HUDEP-2 (cell line): Measurements from ENCODE around the gene SEMA6A.
A peak's percentile ranks its signal among the peaks of the same experiment; 100 is the strongest.

Experiments
- DNase-seq, 76 experiments: peaks; one replicate each; lab custom pipeline; 2025; ENCODE audit not compliant: unreplicated experiment in 76 of 76; lab: John Stamatoyannopoulos, UW

The SEMA6A gene

DNA sequence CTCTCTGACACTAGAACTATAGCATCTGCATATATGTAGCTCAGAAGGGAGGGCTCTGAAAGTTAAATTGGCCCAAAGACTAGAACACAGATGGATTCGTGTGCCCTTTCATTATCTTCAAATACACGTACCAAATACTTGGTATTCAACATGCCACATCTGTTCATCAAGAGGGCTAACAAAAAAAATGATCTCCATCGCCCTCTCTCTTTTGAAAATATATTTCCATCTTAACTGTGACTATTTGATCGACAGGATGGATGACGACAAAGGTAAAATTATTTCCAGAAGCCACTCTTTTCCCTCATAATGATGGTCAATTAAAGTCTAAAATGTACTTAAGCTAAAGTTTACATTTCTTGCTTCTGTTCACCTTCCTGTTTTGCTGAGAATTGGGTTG, 77.0 kb downstream of the SEMA6A start:
- no peak for DNase-seq

DNA sequence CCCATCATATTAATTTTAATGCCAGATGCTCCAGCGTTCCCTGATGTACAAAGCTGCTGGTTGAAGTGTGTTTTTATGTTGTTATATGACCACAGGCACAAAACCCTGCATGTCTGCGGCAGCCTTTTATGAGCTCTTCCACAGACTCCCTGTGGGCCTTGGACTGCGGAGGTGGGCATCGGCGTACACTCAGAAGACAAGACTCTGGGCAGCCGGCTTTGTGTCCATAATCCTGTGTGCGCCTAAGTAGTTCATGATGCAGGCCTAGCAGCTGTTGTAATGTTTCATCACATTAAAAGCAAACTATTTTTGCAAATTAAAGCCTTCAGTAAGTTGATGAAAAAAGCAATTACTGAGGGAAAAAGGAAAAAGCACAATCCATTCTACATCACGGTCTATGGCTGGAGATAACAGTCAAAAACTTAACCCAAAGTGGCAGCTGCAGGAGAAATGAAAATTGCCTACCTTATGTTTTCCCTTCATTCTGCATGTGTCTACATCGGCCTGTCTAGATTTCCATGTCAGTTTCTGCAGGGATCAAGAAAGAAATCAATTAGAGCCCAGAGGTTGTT, 78.8 kb downstream of the SEMA6A start:
- no peak for DNase-seq

DNA sequence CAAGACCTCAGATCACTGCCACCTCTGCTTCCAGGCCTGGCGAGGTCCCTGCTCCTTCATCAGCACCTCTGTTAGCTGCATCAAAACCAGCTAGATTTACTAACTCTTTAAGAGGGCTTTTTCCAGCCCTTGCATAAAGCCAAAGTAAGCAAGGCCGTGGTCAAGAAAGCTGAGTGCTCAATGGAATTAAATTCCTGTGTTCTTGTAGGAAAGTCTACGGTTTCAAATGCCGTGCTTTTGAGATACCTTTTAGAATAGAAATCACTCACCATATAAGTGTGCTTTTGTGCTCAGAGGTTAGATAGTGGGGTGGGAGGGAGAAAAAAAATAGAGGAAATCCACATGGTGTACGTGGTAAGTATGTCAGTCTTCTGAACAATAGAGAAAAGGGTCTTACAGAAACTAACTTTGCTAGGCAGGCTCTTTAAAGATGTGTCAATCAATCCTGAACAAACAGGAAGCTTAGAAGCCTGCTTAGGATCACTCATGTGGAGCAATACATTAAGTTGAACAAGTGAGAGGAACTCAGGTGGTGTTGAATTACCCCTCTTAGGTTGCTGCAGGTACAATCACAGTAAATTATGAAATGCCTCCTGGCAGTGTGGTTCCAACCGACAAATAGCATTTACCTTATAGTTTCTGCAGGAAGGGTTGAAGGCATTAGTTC, 79.7 kb downstream of the SEMA6A start:
- DNase-seq, result no peak

DNA sequence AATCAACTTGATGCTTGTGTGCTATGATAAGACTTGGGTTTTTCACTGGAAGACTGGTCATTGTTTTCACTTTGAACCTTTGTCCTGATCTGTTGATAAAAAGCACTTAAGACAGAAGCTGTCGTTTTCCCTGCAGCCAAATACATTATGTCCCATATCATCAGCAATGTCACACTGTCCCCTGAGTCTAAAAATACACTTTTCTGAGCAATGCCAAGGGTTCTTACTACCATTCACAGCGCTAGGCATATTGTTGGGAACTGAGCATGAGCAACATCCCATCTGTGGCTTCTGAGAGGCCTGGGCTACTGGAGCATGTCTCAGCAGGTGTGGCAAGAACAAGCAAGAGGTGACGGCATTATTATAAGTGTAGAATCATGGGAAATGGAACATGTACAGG, 81.8 kb downstream of the SEMA6A start:
- peak in 5 of 76 experiments; percentile 3 to 24 (median 5) for DNase-seq

DNA sequence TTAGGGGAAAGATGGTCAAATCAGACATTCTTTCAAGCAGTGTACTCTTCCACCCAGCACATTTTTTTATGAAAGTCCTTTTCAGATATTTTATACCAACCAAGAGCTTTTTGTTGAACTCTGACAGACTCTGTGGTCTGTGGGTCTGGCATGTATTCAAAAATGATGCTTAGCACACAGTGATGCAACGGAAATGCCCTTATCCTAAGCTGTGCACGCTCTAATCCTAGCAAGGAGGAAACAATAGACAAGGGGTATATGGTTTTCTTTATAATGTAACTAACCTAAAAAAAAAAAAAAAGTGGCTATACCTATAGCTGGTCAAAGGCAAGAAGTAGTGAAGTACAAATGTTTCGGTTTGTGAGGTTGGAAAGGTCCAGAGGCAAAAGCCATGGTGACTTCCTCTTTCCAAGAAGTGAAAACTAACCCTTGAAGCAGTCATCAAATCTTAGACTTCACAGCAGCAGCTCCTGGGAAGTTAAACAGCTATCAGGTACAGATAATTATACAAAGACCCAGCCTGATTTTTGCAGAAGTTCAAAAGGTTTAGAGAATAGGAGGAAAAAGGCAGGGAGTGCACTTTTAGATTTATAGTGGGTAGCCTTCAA, 82.5 kb downstream of the SEMA6A start:
- peak in 42 of 76 experiments; percentile 1 to 79 (median 40) for DNase-seq

DNA sequence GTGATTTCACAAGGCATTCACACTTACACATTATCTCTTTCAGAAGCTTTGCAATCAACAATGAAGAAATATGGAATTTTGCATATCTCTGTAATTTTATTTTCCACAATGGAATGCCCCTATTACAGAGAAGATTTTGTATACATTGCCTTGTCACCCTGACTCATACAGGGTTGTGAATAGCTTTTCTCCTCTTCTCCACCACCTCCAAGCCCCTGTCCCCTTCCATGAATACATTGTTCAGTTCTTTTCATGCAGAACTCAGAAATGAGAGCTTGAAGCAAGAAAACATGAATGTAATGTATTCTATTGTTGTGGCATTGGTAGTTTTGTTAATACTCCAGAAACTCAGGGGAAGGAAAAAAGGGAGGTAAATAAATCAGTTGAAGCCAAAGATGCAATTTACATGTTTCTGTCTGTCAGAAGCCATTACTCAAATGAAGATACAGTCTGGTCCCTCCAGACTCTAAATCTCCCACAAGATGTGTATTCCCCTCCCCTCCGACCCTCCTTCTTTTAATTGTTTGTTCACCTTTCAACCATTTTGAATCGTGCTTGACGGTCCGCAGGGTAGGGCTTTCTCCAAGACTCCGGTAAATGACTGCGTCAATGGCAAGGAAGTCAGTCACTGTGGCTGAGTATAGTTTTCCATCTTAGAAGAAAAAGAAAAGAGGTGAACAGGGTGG, 86.1 kb downstream of the SEMA6A start:
- DNase-seq, result no peak

DNA sequence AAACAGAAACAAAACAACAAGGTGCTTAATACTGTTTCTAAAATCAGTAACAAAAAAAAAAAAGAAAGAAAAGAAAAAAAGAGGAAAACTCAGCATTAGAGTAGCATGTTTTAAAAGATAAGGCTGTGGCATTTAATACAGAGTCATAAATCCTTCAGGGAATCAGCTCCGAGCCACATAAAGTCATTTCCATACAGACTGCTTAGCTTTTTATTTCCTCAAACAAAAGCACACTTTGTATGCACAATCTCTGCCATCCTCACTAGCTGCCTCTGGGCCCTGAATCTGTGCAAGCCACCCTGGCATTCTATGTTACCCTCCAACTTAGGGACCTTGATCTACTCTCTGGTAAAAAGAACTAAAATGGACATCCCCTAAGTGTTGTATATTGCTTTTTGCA, 87.6 kb downstream of the SEMA6A start:
- no peak for DNase-seq

DNA sequence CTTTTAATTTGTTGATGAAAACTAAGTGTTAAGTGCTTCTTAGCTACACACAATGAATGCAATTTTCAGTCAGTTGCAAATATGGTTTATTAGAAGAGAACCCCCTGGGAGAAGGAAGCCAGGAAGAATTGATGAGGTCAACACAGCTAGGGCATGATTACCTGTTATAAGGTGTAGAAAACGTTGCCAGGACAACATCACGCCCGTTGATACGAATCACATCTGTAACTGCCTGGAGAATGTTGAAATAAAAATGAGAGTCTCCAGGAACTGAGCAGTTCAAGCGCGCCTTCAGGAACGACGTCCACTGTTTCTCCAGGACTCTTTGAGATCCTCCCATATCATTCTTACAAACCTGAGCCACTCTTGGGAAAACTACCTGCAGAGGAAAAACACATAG, 88.0 kb downstream of the SEMA6A start:
- DNase-seq, result no peak

DNA sequence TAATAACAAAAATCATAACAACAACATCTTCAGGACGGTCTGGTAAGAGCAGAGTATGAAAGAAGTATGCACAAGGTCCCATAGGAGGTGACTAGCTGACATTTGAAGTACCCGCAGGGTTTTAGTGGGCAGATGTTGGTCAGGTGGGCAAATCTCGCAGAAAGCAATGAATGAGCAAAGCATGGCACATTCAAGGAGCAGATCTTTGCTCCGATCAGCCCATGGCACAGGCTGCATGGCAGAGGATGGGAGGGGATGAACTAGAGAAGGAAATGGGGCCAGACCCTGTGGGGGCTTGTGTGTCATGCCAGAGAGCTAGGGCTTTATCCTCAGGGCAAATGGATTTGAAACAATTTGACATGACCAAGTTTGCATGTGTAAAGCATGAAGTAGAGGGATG, 90.0 kb downstream of the SEMA6A start:
- no peak for DNase-seq

DNA sequence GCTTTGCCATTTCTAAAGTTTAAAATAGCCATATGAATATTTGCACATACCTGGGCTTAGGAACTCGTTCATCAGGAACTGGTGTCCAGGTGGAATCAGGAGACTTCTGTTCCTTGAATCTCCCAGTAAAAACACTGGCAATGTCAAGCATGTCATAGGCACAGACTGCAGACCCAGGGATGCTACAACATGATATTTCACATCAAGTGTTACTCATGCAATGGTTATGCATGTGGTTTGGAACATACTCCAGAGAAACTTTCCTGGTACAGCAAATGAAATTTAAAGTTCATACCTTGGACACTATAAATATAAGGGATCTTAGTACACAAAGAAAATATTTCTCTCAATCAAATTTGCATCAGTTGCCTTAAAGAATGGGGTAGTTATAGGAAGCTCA, 92.2 kb downstream of the SEMA6A start:
- DNase-seq, result no peak

DNA sequence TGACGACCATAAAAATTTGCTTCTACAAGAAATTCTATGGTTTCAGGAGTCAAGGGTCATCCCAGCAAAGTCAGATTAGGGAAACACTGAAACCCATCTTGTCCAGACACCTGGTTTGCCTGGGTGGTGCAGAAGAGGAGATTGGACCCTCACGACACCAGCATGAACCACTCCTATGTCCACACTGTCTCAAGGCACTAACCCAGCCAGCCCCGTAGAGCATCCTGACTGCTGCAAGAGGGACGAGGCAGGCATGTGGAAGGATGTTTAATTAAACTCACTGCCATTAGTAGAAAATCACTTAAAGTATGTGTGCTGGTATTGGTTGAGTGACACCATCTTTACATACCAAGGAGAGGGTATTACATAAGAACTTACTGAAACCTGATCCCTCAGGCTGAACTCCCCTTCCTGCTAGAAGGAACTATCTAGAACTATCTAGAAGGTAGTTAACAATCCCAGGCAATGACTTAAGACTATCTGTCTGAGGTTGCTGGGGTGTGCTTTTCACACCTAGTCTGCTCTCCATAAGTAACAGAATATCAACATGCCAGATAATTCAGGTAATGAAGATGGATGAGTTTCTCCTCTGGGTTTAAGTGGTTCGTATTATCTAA, 93.6 kb downstream of the SEMA6A start:
- DNase-seq, result no peak

DNA sequence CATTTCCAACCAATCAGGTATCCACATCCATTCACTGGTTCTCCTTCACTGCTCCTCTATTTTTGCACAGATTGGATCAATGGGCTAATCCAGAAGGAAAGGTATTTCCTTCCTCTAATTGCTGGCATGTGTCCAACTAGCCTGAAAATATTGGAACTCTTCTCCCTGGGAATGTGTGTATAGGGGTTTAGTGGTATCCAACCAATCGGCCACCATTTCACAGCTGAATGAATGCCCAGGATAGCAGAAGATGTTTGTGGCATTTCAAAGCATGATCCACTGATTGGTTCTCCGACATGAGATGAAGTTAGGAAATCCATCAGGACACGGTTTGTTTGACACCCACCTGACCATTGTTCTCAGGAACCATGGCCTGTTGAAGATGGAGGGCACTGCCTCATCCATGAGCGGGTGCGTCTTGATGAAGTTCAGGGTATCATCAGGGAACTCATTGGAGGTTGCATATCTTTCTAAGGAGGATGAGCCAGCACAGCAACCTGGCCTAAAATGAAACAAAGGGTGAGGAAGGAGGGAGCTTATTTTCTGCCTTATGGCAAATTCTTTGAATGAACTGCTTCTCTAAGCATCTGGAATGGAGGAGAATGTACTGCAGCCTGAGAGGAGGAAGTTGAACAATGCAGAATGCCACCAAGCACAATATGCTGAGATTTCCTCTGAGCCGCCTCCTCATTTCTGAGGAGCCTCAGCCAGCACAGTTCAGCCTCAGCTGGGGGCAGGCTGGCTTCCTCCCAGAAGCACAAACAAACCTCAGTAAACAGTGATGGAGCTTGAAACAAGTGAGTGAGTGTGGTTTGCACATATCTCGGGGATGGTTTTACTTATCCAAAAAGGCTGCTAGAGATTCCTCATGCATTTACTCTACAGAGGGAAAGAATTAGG, 94.6 kb downstream of the SEMA6A start:
- no peak for DNase-seq

DNA sequence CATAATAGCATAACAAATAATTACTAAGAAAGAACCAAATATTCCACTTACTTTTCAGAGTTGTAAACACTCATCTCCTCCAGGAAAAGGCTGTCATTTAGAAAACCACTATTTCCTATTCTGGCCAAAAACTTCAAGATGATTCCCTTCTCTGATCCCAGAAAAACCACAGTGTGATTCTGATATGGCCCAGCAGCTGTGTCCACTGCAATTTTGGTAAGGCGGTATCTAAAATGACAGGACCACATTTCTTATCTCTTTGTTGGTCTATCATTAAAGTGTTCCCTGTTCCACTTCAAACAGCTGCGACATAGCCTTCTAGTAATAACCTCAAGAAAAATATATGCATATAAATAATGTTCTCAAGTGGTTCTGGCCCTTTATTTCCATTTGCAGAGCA, 96.1 kb downstream of the SEMA6A start:
- no peak for DNase-seq

DNA sequence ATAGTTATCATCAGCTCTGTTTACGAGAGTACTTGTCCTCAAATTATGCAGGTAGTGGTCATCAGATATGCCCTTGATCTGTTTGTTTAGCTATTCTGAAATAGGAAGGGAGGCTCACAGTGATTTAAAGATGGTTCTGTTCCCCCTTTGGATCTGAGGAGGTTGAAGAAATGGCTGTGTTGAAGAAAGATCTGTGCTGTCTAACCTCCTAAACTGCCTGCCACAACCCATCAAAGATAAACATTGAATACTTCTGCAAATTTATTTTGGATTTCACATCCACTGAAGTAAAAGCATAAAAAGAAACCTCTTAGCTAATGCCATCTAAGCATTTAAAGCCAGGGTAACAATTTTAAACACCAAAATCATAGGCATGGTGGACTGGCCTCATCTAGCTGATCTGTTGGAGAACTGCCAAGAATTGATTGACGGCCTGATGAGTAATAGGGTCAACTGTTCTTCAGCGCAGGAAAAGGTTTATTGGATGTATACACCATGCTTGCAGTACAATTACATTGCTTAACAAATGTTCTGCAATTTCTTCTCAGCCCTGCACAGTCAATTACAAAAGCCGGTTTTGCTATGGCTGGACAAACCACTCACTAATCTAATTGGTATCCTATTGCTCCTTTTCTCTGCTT, 97.6 kb downstream of the SEMA6A start:
- peak in 2 of 76 experiments; percentile 5 to 22 for DNase-seq

DNA sequence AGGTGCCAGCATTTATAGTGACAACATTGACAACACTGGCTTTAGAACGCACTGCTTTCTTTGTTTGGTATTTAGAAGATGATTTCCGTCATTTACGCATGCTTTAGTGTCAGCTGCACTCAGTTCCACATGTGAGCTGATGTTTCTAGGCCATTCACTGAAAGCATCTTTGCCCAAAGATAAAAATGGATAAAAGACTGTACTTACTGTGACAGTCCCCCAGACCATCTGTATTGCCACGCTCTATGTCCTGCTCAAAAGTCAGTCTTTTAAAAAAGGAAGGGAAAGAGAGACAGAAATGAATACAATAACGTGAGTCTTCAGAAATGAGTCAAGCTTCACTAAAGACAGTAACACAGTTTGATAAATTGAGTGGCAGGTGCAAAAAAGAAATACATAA, 99.3 kb downstream of the SEMA6A start:
- no peak for DNase-seq

DNA sequence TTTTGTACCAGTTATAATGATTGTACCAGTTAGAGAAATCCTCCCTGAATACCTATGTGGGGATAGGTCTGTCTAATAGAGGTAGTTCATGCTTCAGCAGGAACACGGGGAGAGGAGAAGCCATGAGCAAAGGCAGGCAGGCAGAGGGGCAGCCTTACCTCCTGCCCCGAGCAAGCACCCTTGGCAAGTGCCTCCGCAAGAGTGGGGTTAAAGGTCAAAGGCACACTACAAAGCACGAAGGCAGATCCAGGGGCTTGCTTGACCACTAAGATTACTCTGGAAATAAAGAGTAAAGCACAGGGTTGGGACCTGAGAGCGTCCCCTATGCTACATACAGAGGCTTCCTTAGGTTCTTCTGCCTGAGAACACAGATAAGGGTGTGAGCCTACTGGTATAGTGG, 100.9 kb downstream of the SEMA6A start:
- no peak for DNase-seq

DNA sequence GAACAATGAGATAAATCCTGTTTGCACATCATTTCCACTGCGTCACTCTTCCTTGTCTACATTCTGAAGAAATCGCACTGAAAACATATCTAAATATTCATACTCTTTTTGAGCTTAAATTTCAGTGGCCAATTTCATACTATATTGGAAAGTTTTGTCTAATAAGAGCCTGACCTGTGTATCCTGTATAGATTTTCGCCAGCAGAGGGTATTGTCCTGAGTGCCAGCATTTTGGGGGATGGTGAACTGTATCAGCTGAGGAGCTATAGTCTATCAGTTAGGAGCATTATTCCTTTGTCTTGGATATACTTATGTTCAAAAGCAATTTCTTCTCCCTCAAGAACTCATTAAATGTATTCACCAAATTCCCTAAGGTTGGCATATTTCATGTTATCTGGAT, 102.3 kb downstream of the SEMA6A start:
- DNase-seq, result peak in 1 of 76 experiments; percentile 2

DNA sequence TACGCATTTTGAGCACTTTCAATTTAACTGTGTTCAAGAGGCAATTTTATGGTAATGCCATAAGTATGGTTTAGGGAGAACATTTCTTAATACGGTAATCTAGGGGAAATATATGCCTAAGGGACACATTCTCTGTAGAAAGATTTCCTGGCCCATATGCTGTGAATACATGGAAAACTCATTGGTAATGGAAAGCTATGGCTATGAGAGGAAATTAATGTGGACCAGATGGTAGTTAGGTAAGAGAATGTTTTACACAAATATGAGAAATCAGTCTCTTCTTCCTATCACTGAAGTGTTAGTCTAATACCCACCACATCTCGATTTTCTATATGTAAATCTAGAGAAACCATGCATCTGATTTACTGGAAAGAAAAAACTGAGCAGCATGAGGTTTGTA, 105.0 kb downstream of the SEMA6A start:
- no peak for DNase-seq

DNA sequence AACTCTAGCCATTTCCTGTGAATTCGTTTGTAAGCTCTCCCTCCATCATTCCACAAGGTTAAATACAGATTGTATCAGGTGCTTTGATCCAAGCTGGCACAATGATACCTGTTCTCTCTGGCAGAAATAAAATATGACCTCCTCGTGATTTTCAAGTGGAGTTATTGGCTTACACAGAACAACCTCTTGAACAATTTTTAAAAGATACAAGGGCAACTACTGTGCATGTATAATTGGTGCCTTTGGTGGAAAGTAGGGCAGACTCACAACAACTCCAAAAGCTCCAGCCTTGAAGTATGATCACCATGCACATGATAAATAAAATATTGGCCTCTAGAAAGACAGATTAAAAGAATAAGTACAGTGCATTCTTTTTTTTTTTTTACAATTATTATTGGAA, 106.0 kb downstream of the SEMA6A start:
- DNase-seq, result no peak

DNA sequence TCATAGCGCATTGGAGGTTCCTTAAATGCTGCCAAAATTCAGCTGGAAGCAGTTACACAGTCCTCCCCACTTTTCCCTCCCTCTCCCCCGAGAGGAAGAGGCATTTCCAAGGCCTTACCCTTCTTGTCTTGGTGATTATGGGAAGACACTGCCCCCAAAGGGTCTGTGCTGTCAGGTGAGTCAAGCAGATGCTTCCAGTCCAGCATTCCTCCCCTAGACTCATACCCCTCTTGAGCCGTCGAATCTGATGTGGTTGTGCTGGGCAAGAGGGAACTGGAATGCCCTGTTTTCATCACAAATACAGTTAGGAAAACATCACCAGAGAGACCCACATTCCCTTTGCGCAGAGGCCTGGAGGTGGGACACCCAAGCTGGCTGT, 107.2 kb downstream of the SEMA6A start:
- no peak for DNase-seq
